Endothelial cell (in vitro differentiated cells): ENCODE measurements around the gene P4HA2. TPM values are rescaled to one million over a fixed set of nuclear protein-coding genes. Genes with fewer than 3 reads are reported as not detected.

Experiments
- DNase-seq: peaks from one replicate; pipeline ENCODE4 v3.0.0; 2021; ENCODE audit warnings: low spot score
- H3K27ac Mint-ChIP-seq: one replicate; pipeline ENCODE4 v1.8.0; 2021; ENCODE audit warnings: mixed read lengths, inconsistent platforms; ENCODE audit not compliant: unreplicated experiment
- H3K27me3 Mint-ChIP-seq: one replicate; pipeline ENCODE4 v1.8.0; 2021; ENCODE audit warnings: mild to moderate bottlenecking, moderate library complexity, mixed read lengths, inconsistent platforms; ENCODE audit not compliant: unreplicated experiment
- H3K36me3 Mint-ChIP-seq: one replicate; pipeline ENCODE4 v1.8.0; 2021; ENCODE audit warnings: mild to moderate bottlenecking, low read depth, mixed read lengths, inconsistent platforms; ENCODE audit not compliant: unreplicated experiment
- H3K4me1 Mint-ChIP-seq: one replicate; pipeline ENCODE4 v1.8.0; 2021; ENCODE audit warnings: mild to moderate bottlenecking, mixed read lengths, inconsistent platforms; ENCODE audit not compliant: unreplicated experiment
- H3K4me3 Mint-ChIP-seq: one replicate; pipeline ENCODE4 v1.8.0; 2021; ENCODE audit warnings: mild to moderate bottlenecking, mixed read lengths, inconsistent platforms; ENCODE audit not compliant: unreplicated experiment
- H3K9me3 Mint-ChIP-seq: one replicate; pipeline ENCODE4 v1.8.0; 2021; ENCODE audit warnings: mixed read lengths, inconsistent platforms; ENCODE audit not compliant: unreplicated experiment
- total RNA-seq: library from RNA; stranded (reverse); fragmentation: NEBNext Ultra II Directional; extraction: Animal tissue kit (Norgen Biotek cat#: 25700); gene quantifications from one replicate; pipeline ENCODE4 v1.2.1, GENCODE V29; 2021; ENCODE audit not compliant: unreplicated experiment
- TF ChIP-seq, protein P1 (sequence below): fragments of 200-600 bp; sonication (generic); IDR thresholded peaks from one replicate; pipeline ENCODE4 v1.5.0; 2021; ENCODE audit warnings: antibody characterized with exemption; ENCODE audit not compliant: unreplicated experiment

P4HA2 gene
- total RNA-seq, 1 donor from 2014 or later, result 9.9 TPM

DNA sequence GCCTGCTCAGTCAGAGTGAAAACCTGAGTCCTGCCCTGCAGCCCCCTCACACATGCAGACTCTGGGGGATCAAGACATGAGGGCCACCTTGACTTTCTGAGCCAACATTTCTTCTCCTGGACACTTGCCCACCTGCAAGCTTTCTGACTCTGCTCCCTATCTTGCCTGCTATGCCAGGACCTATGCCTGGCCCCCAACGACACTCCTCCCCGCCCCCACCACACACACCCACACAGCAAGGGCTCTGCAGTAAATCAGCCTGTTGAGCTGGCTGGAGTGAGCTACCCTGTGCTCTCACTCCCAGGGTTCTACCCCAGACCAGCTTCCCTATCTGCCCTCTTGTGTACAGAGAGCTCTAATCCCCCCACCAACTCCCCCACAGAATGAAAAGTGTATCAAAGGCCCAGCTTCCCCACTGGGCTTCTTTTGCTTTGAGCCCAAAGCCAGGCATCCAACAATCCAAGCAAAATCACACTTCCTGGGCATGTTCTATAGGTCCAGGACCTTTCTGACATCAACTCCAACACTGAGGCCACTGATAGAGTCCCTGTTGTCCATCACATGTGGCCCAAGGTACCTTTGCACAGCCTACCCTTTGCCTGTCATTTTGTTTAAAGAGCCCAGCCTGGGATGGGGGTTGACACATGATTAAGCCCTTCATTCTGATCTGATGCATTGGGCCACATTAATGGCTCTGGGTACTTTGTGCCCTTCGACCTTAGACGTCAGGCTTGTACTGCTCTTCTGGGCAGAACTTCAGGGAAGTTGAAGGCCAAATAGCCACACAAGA is 37.1 kb upstream of the P4HA2 start:
- H3K36me3 Mint-ChIP-seq, result peaks cover 4% of the 10 kb centered on the region
- peaks cover 14% of the 10 kb centered on the region for H3K27me3 Mint-ChIP-seq
- H3K4me3 Mint-ChIP-seq, result no peak overlapping the region
- TF ChIP-seq, protein P1, sequence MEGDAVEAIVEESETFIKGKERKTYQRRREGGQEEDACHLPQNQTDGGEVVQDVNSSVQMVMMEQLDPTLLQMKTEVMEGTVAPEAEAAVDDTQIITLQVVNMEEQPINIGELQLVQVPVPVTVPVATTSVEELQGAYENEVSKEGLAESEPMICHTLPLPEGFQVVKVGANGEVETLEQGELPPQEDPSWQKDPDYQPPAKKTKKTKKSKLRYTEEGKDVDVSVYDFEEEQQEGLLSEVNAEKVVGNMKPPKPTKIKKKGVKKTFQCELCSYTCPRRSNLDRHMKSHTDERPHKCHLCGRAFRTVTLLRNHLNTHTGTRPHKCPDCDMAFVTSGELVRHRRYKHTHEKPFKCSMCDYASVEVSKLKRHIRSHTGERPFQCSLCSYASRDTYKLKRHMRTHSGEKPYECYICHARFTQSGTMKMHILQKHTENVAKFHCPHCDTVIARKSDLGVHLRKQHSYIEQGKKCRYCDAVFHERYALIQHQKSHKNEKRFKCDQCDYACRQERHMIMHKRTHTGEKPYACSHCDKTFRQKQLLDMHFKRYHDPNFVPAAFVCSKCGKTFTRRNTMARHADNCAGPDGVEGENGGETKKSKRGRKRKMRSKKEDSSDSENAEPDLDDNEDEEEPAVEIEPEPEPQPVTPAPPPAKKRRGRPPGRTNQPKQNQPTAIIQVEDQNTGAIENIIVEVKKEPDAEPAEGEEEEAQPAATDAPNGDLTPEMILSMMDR, result no peak
- peak overlapping the region; percentile 93 for H3K27ac Mint-ChIP-seq
- no peaks in the 10 kb centered on the region for H3K9me3 Mint-ChIP-seq
- no peak for DNase-seq
- H3K4me1 Mint-ChIP-seq, result peaks cover 27% of the 10 kb centered on the region

DNA sequence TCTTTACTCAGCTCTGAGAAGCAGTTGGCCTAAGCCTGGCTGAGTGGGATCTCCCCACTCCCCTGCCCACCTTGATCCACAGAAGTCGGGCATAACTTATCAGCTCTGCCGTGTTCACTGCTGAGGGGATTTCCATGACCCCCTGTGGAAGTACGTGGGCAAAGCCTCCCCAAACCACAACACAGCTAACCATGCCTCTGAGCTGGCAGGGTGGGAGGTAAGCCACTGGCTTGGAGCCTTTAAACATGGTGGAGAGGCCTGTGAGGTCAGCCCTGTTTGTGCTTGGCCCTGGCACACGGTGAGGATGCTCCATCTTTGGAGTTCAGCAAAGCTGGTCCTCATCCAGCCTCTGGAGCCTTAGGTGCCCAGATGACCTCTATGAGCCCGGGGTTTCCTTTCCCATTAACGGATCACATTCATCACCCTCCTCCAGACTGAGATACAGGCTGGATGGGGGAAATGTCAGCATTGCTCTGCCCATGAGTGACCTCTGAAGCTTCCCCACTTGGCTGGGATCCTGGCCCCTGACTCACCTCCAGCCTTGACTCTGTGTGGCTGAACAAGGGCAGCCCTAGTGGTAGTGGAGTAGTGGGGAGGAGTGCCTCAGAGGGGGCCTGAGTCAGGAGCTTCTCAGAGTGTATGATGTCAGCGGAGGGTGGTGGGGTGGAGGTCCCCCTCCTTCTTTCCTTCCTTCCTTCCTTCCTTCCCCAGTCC is 36.1 kb upstream of the P4HA2 start:
- no peak for DNase-seq
- H3K27ac Mint-ChIP-seq, result peak overlapping the region; percentile 89
- TF ChIP-seq, protein P1, result no peak
- no peaks in the 10 kb centered on the region for H3K9me3 Mint-ChIP-seq
- no peak overlapping the region for H3K4me3 Mint-ChIP-seq
- peaks cover 4% of the 10 kb centered on the region for H3K36me3 Mint-ChIP-seq
- H3K4me1 Mint-ChIP-seq, result peaks cover 27% of the 10 kb centered on the region
- peaks cover 14% of the 10 kb centered on the region for H3K27me3 Mint-ChIP-seq

- peaks cover 4% of the 10 kb centered on the region for H3K36me3 Mint-ChIP-seq
- DNase-seq, result no peak
- H3K4me3 Mint-ChIP-seq, result no peak overlapping the region
- peaks cover 29% of the 10 kb centered on the region for H3K4me1 Mint-ChIP-seq
- no peak overlapping the region for H3K27ac Mint-ChIP-seq
- TF ChIP-seq, protein P1, result no peak
- H3K9me3 Mint-ChIP-seq, result no peaks in the 10 kb centered on the region
- H3K27me3 Mint-ChIP-seq, result peaks cover 12% of the 10 kb centered on the region
Measured at GRCh38 chr5:132262882-132263547, 35.4 kb upstream of the P4HA2 start.

DNA sequence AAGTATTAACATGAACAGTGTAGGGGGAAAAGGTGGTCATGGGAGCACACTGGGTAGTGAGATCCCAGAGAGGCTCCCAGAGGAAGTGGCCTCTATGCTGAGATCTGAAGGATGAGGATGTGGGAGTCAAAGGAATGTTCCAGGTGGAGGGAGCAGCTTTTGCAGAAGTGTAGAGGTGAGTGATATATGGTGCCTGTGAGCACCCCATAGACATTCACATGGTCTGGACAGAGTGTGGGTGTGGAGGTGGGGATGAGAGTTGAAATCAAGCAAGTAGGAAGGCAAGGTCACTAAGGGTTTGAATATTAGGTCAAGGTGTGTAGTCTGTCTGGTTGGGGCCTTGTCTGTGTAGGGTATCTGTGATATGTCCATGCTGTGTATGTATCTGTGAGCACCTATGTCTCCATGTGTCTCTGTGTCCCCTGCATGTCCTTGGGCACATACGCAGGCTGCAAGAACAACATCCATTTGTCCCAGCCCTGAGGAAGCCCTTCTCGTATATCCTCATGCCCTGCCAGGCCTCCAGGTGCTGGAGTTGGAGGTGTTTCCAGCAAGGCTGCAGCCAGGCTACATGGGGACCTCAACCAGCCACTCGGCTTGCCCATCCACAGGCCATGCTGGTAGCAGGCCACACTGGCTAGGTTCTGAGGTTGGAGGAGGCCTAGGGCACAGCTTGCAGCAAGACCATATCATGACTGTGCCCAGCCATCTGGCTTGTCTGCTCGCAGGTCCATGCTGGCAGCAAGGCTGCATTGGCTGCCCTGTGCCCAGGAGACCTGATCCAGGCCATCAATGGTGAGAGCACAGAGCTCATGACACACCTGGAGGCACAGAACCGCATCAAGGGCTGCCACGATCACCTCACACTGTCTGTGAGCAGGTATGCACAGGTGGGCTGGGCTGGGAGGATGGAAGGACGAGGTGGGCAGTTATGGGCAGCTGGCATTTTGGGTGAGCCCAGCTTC is 34.5 kb upstream of the P4HA2 start:
- Mint-ChIP-seq H3K36me3 (peaks cover 4% of the 10 kb centered on the region), H3K27ac (peak overlapping the region; percentile 81), H3K4me3 (peak overlapping the region; percentile 52), H3K4me1 (peaks cover 29% of the 10 kb centered on the region), H3K9me3 (no peaks in the 10 kb centered on the region), H3K27me3 (peaks cover 9% of the 10 kb centered on the region)
- peak; percentile 1 for DNase-seq
- TF ChIP-seq, protein P1, result no peak
